HPDE6-E6E7 (cell line): ENCODE data around the gene AKT2.

Experiments
- DNase-seq: peaks from one replicate; pipeline ENCODE4 v3.0.0; 2011; ENCODE audit warnings: missing footprints; ENCODE audit errors: extremely low spot score

AKT2 gene

DNA sequence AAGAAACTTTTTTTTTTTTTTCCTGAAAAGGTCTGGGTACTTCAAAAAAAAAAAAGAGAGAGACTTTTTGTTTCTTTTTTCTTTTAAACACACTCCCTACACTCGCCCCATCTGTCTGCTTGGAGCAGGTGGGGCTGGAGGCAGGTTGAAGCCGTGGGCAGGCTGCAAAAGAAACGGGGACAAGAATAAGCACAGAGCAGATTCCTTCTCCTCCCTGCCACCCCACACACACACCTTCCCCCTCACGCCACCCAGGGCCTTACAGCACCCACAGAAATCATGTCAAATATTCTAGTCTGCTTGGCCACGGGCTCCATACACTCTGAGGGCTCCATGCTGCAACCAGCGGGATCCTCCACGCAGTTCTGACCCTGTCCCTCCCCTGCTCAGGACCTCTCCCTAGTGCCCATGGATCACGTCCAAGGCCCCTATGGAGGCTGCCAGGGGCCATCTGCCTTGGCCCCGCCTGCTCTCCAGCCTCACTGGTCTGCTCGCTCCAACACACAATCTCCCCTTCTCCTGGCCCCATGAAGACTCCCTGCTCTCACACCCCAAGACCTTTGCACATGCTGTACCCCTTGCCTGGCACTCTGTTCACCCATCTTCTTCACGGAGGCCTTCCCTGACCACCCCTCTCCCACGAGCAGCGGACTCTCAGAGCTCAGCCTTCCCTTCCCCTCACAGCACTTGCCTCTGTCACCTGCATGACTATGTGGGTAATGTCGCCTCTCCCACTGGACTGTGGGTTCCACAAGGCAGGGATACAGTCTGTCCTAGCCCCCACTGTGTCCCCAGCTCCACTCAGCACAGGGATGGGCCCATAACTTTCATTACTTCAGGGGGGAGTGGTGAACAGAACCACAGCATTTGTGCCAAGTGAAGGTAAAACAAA lies 11.4 kb downstream of the AKT2 start:
- no peak for DNase-seq

GRCh38 chr19:40272261-40272660 lies 12.9 kb downstream of the AKT2 start:
- no peak for DNase-seq

DNA sequence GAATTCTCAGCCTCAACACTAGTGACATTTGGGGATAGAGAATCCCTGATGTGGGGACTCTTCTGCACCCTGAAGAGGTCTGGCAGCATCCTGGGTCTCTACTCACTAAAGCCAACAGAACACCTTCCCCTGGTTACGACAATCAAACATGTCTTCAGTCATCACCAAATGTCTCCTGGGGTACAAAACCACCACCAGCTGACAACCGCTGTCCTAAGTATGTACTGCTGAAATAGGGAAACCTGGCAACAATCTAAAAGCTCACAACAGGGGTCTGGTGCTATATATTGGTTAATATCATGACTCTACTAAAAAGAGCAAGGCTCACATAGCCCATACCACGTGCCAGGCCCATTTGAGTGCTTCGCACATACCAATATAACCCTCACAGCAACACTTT lies 13.4 kb downstream of the AKT2 start:
- DNase-seq: no peak

DNA sequence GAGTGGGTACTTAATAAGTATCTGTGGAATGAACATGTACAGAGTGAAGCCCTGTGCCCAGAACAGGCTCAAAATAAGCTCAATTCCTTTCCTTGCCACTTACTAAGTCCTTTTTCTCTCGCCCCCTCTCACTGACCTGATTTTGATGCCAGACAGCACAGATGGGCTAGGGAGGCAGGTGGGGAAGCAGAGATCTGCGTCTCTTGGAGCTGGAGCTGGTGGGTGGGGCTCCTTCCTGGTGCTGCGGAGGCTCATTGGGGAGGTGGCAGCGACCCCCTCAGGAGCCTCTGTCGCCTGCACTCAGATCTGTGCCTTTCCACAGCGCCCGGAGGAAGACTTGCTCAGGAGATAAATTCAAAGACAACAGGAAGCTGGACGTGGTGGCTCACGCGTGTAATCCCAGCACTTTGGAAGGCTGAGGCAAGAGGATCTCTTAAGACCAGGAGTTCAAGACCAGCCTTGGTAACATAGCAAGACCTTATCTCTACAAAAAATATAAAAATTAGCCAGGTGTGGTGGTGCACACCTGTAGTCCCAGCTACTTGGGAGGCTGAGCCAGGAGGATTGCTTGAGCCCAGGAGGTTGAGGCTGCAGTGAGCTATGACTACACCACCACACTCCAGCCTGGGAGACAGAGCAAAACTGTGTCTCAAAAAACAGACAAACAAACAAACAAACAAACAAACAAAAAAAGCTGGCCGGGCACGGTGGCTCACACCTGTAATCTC lies 14.6 kb downstream of the AKT2 start:
- no peak for DNase-seq

- DNase-seq: no peak
These were observed 15.8 kb downstream of the AKT2 start for GRCh38 chr19:40269216-40269940.

- DNase-seq: no peak
These were observed 17.5 kb downstream of the AKT2 start for GRCh38 chr19:40267601-40267997.

- no peak for DNase-seq
These were observed 18.1 kb downstream of the AKT2 start for GRCh38 chr19:40266912-40267600.

DNA sequence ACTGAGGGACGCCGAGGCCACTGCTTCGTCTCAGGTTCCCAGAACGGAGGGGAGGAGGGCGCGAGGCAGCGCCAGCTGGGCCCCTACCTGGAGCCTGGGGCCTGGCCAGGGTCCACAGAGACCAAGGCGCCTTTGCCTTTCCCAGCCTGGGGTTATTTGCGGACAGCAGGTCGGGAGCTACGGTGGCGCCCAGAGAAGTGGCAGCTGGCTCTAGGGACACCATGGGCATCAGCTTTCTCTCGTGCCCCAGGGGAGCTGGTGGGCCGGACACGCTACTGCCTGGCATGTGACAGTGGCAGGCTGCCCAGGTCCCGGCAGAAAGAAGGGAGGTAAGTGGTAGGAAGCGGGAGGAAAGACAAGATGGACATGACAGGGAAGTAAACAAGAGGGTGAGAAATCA lies 19.0 kb downstream of the AKT2 start:
- no peak for DNase-seq

GRCh38 chr19:40265763-40266099 lies 19.4 kb downstream of the AKT2 start:
- no peak for DNase-seq

- DNase-seq: no peak
These were observed 19.9 kb downstream of the AKT2 start for GRCh38 chr19:40265055-40265762.

- no peak for DNase-seq
These were observed 20.7 kb downstream of the AKT2 start for GRCh38 chr19:40264314-40265054.

GRCh38 chr19:40263440-40264313 lies 21.5 kb downstream of the AKT2 start:
- no peak for DNase-seq

DNA sequence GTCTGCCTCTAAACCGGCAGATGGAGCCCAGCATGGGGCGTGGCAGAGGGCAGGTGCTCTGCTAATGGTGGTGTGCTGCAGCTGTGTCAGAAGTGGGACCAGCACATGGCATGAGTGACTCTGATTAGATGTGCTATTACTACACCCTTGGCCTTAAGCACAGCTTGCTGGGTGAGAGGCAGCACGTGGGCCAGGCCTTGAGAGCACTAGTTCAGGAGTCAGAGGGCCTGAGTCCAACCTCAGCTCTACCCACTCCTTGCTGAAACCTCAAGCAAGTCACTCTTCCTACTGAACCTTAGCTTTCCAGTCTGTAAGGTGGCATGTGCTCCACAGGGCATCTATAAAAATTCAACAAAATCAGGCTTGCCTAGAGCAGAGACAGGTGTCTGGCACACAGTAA lies 22.7 kb downstream of the AKT2 start:
- DNase-seq: no peak

DNA sequence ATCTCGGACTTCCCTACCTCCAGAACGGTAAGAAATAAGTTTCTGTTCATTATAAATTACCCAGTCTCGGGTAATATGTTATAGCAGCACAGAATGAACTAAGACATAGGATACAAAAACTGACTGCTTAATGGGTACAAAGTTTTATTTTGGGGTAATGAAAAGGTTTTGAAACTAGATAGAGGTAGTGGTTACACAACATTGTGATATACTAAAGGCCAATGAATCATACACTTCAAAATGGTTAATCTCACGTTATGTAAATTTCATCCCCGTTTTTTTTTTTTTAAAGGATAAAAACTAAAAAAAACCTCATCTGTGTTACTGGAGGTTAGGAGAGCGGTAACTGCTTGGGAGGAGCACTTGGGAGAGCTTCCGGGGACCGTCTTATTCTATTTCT lies 23.5 kb downstream of the AKT2 start:
- no peak for DNase-seq

DNA sequence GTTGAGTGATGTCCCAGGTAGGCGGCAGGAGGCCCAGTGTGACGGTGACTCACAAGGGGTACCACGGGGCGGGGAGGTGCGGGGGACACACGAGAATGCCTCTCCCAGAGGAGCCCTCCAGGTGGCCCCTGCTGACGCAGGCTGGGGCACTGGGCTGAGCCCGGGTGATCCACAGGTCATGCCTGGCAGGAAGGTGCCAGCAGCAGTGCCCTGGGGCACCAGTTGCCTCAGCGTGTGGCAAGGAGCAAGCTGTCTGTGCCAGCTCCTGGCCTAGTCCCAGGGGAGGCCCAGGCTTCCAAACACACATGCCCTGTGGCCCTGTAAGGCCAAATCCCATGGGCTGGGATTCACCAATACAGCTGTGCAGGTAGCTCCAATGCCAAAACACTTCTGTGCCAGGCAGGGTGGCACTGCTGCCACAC lies 28.0 kb downstream of the AKT2 start:
- peak; percentile 54 for DNase-seq

GRCh38 chr19:40256512-40256911 lies 28.6 kb downstream of the AKT2 start:
- no peak for DNase-seq

- no peak for DNase-seq
These were observed 29.5 kb downstream of the AKT2 start for GRCh38 chr19:40255619-40256166.

DNA sequence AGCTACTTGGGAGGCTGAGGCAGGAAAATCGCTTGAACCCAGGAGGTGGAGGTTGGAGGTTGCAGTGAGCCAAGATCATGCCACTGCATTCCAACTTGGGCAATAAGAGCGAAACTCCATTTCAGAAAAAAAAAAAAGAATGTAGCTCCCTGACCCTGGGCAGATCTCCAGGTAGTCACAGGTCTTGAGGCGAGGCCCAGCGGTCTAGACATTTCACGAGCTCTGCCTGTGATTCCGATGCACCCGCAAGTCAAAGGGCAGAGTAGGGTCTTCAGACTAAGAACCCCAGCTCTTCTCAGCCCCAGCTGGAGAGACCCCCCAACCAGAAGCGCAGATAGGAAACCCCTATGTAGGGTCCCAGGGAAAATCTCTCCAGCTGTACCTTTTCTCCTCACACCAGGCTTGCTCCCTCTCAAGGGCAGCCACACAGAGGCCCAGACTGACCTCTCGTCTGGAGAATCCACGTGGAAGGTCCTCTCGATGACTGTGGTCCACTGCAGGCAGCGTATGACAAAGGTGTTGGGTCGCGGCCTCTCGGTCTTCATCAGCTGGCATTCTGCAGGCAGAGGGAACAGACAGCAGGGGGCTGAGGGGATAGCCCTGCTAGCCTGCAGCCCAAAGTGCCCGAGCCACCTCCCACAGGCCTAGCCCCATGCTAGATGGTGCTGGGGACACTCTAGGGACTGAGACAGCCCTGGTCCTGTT lies 30.3 kb downstream of the AKT2 start:
- DNase-seq: no peak
